HG03442 (cell line): ENCODE data around the gene TCTN2.

Experiments
- ATAC-seq: cut with Tn5 transposase; IDR thresholded peaks from one replicate; pipeline ENCODE4 v1.9.1; 2021; ENCODE audit warnings: mild to moderate bottlenecking, moderate library complexity; ENCODE audit not compliant: unreplicated experiment

The TCTN2 gene

GRCh38 chr12:123734268-123734667 lies 63.4 kb downstream of the TCTN2 start:
- no peak for ATAC-seq

GRCh38 chr12:123741937-123742572 lies 71.1 kb downstream of the TCTN2 start:
- ATAC-seq: no peak

- ATAC-seq: no peak
Observed at GRCh38 chr12:123743002-123743401, 72.1 kb downstream of the TCTN2 start.

GRCh38 chr12:123744836-123745235 lies 73.9 kb downstream of the TCTN2 start:
- ATAC-seq: no peak

- no peak for ATAC-seq
Observed at GRCh38 chr12:123747309-123747708, 76.4 kb downstream of the TCTN2 start.

DNA sequence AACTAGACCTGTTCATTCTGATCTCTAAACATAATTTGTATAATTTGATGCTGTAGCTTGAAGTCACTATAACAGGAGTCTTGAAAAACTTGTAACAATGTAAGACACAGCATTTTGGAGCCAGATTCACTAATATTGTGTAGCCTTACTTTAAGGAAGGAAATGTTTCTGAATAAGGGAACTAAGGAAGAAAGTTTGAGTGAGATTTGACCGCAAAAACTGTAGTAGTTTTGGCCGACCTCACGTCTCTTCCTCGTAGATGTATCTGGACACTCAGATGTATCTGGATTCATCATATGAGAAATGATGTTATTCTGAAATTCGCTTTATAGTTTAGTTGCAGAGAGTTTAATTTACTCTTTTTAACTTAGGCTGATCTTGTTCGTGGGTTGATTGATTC lies 77.2 kb downstream of the TCTN2 start:
- ATAC-seq: no peak

- no peak for ATAC-seq
Observed at GRCh38 chr12:123748661-123749060, 77.7 kb downstream of the TCTN2 start.

DNA sequence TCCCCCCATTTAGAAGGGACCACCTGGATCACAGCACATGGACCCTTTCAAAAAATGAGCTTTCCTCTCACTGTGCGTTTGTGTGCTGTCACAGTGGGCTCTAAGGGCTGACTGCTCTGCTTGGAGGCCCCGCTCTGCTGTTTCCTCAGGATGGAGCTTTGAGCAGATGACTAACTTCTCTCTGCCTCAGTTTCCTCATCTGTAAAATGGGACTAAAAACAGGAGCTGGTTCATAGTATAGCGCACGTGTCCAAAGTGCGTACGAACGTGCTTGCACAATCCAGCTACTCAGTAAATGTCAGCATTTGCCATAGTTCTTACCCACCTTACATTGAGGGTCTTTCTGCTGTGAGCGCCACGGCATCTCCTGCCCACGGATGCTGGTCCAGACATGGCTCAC lies 78.4 kb downstream of the TCTN2 start:
- ATAC-seq: no peak

- ATAC-seq: no peak
Observed at GRCh38 chr12:123750159-123750656, 79.3 kb downstream of the TCTN2 start.

DNA sequence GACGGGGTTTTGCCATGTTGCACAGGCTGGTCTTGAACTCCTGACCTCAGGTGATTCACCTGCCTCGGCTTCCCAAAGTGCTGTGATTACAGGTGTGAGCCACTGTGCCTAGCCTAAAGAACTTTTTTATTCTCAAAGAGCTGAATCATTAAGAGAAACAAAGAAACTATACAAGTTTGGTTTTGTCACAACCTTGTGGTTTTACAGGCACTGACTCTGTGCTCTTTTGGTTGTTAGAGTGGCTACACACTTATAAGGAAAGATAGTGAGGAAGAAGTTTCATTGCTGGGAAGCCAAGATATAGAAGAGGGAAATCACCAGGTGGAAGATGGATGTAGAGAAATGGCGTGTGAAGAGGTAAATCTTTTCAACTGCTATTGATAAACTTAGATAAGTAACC lies 81.1 kb downstream of the TCTN2 start:
- no peak for ATAC-seq

GRCh38 chr12:123754041-123754772 lies 83.3 kb downstream of the TCTN2 start:
- ATAC-seq: no peak

GRCh38 chr12:123757561-123757960 lies 86.6 kb downstream of the TCTN2 start:
- no peak for ATAC-seq
